BLaER1 treated with 17β-estradiol and CSF1 and Interleukin-3, amounts not matched to agents 10 nM and 100 nM (cell line): ENCODE measurements around the gene BTN1A1.
A peak's percentile ranks its signal among the peaks of the same experiment; 100 is the strongest.
"Not testable (repeated sequence)": the region's sequence is repeated elsewhere in the genome, so short reads cannot be mapped to it uniquely, and the experiment has no call there.

Experiments used
- H3K27ac ChIP-seq, 11 experiments: shearing (Covaris generic); formaldehyde crosslinking; 2 replicates each; pipeline ENCODE4 v1.8.1; 2022
- H3K27me3 ChIP-seq, 11 experiments: shearing (Covaris generic); formaldehyde crosslinking; 2 replicates each; pipeline ENCODE4 v1.8.1; 2022
- H3K36me3 ChIP-seq, 11 experiments: shearing (Covaris generic); formaldehyde crosslinking; 2 replicates each; pipeline ENCODE4 v1.8.1; 2022
- H3K4me1 ChIP-seq, 10 experiments: shearing (Covaris generic); formaldehyde crosslinking; 2 replicates each; pipeline ENCODE4 v1.8.1; 2022
- H3K4me2 ChIP-seq, 11 experiments: shearing (Covaris generic); formaldehyde crosslinking; 2 replicates each; pipeline ENCODE4 v1.8.1; 2022
- H3K4me3 ChIP-seq, 10 experiments: shearing (Covaris generic); formaldehyde crosslinking; 2 replicates each; pipeline ENCODE4 v1.8.1; 2022
- H3K9ac ChIP-seq, 11 experiments: shearing (Covaris generic); formaldehyde crosslinking; 2 replicates each; pipeline ENCODE4 v1.8.1; 2022
- H3K9me3 ChIP-seq, 11 experiments: shearing (Covaris generic); formaldehyde crosslinking; replicated peaks in 1 of 11; 2 replicates each; pipeline ENCODE4 v1.8.1; 2022
- H4K20me1 ChIP-seq, 11 experiments: shearing (Covaris generic); formaldehyde crosslinking; 2 replicates each; pipeline ENCODE4 v1.8.1; 2022
- Cebpa-rat ChIP-seq, 11 experiments: shearing (Covaris generic); IDR thresholded peaks; 2 replicates each; pipeline ENCODE4 v1.8.1; 2022

The BTN1A1 gene

DNA sequence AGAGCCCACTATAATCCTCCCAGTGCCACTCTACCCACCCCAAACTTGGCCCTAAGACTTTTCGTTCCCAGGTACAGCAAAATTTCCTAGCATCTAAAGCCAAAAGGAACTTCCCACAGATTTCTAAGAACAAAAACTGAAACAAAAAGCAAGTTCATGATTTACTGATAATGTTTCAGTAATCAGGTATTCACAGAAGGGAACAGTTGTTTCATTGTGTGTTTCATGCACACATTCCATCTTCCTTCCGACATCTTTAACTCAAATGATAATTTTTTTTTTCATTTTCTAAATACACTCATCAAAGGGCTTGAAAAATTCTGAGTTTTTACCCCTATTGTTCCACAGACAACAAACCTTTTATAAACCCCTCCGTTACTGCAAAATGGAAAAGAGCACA is 6.0 kb upstream of the BTN1A1 start:
- H3K4me3 ChIP-seq: no peak overlapping the region
- no peak overlapping the region for H3K27ac ChIP-seq
- TF ChIP-seq Cebpa-rat (IDR thresholded peaks at IDR 0.05): no peak
- H3K4me1 ChIP-seq: peaks cover 0 to 9% (median 4%) of the 10 kb centered on the region in 10 experiments; a peak in 7 of 20 replicates
- no peaks in the 10 kb centered on the region for H3K36me3 ChIP-seq
- no peaks in the 10 kb centered on the region for H3K27me3 ChIP-seq
- H4K20me1 ChIP-seq: no peaks in the 10 kb centered on the region
- H3K4me2 ChIP-seq: no peak overlapping the region
- no peaks in the 10 kb centered on the region for H3K9me3 ChIP-seq
- H3K9ac ChIP-seq: no peak overlapping the region

DNA sequence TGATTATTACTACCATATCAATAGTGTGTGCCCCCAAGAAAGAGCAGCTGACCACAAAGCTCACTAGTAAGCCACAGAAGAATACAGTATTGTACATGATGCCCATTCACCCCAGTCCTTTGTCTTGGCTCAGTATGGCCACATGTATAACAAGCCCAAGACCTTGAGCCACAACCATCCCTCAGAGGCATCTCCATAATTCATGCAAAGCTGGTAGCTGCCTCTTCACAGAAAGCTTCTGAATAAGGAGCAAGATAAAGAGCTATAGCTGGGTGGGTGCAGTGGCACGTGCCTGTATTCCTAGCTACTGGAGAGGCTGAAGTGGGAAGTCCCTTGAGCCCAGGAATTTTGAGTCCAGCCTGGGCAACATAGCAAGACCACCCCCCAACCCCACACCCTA is 4.8 kb upstream of the BTN1A1 start:
- Histone ChIP-seq H3K4me1 (peaks cover 4 to 11% (median 7%) of the 10 kb centered on the region in 10 experiments; a peak in 13 of 20 replicates), H3K9ac (no peak overlapping the region), H3K4me3 (no peak overlapping the region), H4K20me1 (no peaks in the 10 kb centered on the region), H3K36me3 (no peaks in the 10 kb centered on the region), H3K27ac (no peak overlapping the region), H3K27me3 (no peaks in the 10 kb centered on the region), H3K9me3 (no peaks in the 10 kb centered on the region), H3K4me2 (no peak overlapping the region)
- no peak for TF ChIP-seq Cebpa-rat (IDR thresholded peaks at IDR 0.05)

DNA sequence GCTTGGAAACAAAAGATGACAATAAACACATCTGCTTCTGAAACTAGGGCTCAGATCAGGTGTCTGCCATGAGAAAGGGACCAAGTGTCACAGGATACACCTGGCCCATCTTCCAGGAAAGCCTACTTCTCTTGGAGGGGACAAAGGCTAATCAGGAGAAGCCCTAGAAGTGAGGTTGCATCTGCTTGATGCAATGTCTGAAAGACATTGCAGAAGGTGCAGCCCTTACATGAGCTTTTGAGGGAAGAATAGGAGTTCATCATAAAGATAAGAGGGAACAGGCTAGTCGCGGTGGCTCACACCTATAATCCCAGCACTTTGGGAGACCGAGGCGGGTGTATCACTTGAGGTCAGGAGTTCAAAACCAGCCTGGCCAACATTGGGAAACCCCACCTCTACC is 2.5 kb upstream of the BTN1A1 start:
- peak overlapping the region in 3 of 11 experiments; percentile 1 to 3 (median 2); a peak in 2 of 22 replicates for H3K4me2 ChIP-seq
- no peak overlapping the region for H3K9ac ChIP-seq
- H3K27me3 ChIP-seq: no peaks in the 10 kb centered on the region
- TF ChIP-seq Cebpa-rat (IDR thresholded peaks at IDR 0.05): no peak
- H3K9me3 ChIP-seq: peaks cover 0 to 4% (median 0%) of the 10 kb centered on the region in 11 experiments; a peak in 3 of 22 replicates
- H4K20me1 ChIP-seq: no peaks in the 10 kb centered on the region
- no peaks in the 10 kb centered on the region for H3K36me3 ChIP-seq
- no peak overlapping the region for H3K27ac ChIP-seq
- H3K4me3 ChIP-seq: no peak overlapping the region
- peaks cover 12 to 24% (median 17%) of the 10 kb centered on the region in 10 experiments for H3K4me1 ChIP-seq

DNA sequence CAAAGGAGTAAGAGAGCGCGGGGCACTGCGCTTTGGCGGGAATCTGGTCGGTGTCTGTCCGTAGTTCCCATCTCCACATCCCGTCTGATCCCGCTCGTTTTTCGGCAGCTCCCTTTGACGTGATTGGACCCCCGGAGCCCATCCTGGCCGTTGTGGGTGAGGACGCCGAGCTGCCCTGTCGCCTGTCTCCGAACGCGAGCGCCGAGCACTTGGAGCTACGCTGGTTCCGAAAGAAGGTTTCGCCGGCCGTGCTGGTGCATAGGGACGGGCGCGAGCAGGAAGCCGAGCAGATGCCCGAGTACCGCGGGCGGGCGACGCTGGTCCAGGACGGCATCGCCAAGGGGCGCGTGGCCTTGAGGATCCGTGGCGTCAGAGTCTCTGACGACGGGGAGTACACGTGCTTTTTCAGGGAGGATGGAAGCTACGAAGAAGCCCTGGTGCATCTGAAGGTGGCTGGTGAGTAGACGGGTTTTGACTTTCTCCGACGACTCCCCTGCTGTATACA is 1.4 kb downstream of the BTN1A1 start:
- H3K4me1 ChIP-seq: peaks cover 12 to 25% (median 20%) of the 10 kb centered on the region in 10 experiments
- peak overlapping the region in 5 of 11 experiments; percentile 8 to 64 (median 54); a peak in 2 of 22 replicates for H3K4me2 ChIP-seq
- no peak overlapping the region for H3K27ac ChIP-seq
- H3K27me3 ChIP-seq: no peaks in the 10 kb centered on the region
- peaks cover 0 to 4% (median 0%) of the 10 kb centered on the region in 11 experiments; a peak in 3 of 22 replicates for H3K9me3 ChIP-seq
- H3K9ac ChIP-seq: no peak overlapping the region
- no peak overlapping the region for H3K4me3 ChIP-seq
- H3K36me3 ChIP-seq: no peaks in the 10 kb centered on the region
- no peak for TF ChIP-seq Cebpa-rat (IDR thresholded peaks at IDR 0.05)
- no peaks in the 10 kb centered on the region for H4K20me1 ChIP-seq

DNA sequence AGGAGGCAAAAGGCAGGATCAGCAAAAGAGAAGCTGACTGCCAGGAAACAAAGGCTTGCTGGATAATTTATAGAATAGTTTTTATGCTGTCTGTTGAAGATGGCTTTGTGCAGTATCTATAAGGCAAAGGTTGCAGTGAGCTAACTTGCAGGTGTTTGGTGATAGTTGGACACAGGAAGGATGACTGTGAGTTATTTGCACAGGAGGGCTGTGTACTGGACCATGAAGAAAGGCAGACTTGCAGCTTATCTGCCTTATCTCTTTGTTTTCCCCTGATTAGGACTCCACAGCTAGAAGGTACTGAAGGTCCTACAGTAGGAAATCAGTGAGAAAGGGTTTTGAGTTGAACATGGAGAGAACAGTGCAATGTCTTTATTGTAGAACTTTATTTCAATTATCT is 2.1 kb downstream of the BTN1A1 start:
- H3K4me1 ChIP-seq: peaks cover 11 to 25% (median 19%) of the 10 kb centered on the region in 10 experiments
- no peak overlapping the region for H3K4me3 ChIP-seq
- TF ChIP-seq Cebpa-rat (IDR thresholded peaks at IDR 0.05): no peak
- H3K9me3 ChIP-seq: peaks cover 0 to 4% (median 0%) of the 10 kb centered on the region in 11 experiments; a peak in 3 of 22 replicates
- H3K36me3 ChIP-seq: no peaks in the 10 kb centered on the region
- H3K27me3 ChIP-seq: no peaks in the 10 kb centered on the region
- H3K9ac ChIP-seq: no peak overlapping the region
- no peaks in the 10 kb centered on the region for H4K20me1 ChIP-seq
- no peak overlapping the region for H3K27ac ChIP-seq
- peak overlapping the region in 10 of 11 experiments; percentile 12 to 67 (median 45); a peak in 15 of 22 replicates for H3K4me2 ChIP-seq

DNA sequence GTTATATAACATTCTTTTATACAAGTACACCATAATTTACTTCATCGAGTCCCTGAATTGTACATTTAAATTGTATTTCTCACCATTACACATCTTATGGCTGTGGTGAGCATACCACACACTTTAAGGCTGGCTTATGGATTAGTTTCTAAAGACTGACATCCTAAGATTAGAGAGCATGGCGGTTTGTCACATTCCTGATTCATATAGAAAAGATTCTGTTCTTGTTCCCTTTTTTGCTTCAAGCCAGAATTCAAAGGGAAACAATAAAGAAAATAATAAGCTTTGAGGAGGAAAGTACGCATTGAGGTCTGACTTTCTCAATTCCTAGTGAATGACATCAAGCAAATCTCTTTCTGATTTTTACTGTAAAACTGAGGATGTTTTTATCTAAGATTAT is 2.5 kb downstream of the BTN1A1 start:
- no peak for TF ChIP-seq Cebpa-rat (IDR thresholded peaks at IDR 0.05)
- Histone ChIP-seq H3K4me1 (peaks cover 7 to 22% (median 18%) of the 10 kb centered on the region in 10 experiments), H3K27me3 (no peaks in the 10 kb centered on the region), H3K4me3 (no peak overlapping the region), H3K4me2 (peak overlapping the region in 8 of 11 experiments; percentile 12 to 67 (median 52); a peak in 9 of 22 replicates), H4K20me1 (no peaks in the 10 kb centered on the region), H3K36me3 (no peaks in the 10 kb centered on the region), H3K9me3 (peaks cover 0 to 4% (median 0%) of the 10 kb centered on the region in 11 experiments; a peak in 3 of 22 replicates), H3K9ac (no peak overlapping the region), H3K27ac (no peak overlapping the region)

DNA sequence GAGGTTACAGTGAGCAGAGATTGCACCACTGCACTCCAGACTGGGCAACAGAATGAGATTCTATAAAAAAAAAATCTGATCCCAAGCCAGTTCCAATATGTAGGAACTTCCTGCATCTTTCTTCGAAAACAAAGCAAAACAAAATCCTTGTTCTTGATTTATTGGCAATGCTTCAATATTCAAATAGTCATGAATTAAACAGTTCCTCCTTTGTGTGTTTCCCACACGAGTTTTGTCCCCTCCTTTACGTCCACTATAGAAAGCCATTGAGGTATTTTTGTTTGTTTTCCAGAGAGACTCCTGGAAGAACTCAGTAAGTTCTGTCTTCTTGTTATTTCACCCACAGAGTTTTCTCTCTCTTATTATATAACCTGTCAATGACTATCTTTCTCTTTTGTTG is 7.6 kb downstream of the BTN1A1 start:
- no peak for TF ChIP-seq Cebpa-rat (IDR thresholded peaks at IDR 0.05)
- no peak overlapping the region for H3K27ac ChIP-seq
- peaks cover 0 to 5% (median 2%) of the 10 kb centered on the region in 10 experiments; a peak in 7 of 20 replicates for H3K4me1 ChIP-seq
- no peaks in the 10 kb centered on the region for H3K9me3 ChIP-seq
- H3K27me3 ChIP-seq: no peaks in the 10 kb centered on the region
- H3K4me3 ChIP-seq: no peak overlapping the region
- H3K4me2 ChIP-seq: no peak overlapping the region
- H4K20me1 ChIP-seq: no peaks in the 10 kb centered on the region
- H3K36me3 ChIP-seq: no peaks in the 10 kb centered on the region
- no peak overlapping the region for H3K9ac ChIP-seq

DNA sequence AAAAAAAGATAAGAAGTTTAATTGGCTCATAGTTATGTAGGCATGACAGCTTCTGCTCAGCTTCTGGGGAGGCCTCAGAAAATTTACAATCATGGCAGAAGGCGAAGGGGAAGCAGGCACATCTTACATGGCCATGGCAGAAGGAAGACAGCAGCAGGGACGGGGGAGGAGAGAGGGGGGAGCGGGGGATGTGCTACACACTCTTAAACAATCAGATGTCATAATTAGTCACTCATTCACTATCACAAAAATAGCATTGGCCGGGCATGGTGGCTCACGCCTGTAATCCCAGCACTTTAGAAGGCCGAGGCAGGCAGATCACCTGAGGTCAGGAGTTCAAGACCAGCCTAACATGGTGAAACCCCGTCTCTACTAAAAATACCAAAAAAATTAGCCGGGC is 10.9 kb downstream of the BTN1A1 start:
- not testable (repeated sequence) for H4K20me1 ChIP-seq, H3K4me1 ChIP-seq, H3K9me3 ChIP-seq

DNA sequence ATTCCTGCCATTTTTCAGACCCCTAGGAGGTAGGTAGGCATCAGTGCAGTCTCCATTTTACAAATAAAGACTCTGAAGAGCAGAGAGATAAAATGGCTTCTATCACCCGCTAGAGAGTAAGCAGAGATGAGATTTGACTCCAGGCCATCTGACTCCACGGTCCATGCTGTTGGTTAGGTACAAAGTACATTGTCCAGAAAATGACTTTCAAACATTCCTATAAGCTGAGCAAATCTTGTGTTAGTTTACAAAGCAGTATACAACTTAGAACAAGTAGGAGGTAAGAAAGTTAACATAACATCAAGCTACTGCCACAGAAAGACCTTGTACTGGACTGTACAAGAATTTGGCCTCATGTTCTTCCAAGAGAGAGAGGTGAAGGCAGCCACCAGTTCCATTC is 14.9 kb downstream of the BTN1A1 start:
- no peaks in the 10 kb centered on the region for H4K20me1 ChIP-seq
- H3K4me2 ChIP-seq: no peak overlapping the region
- no peak for TF ChIP-seq Cebpa-rat (IDR thresholded peaks at IDR 0.05)
- no peaks in the 10 kb centered on the region for H3K9me3 ChIP-seq
- H3K27me3 ChIP-seq: no peaks in the 10 kb centered on the region
- H3K4me3 ChIP-seq: no peak overlapping the region
- H3K9ac ChIP-seq: no peak overlapping the region
- H3K4me1 ChIP-seq: peaks cover 0 to 3% (median 1%) of the 10 kb centered on the region in 10 experiments; a peak in 11 of 20 replicates
- no peak overlapping the region for H3K27ac ChIP-seq
- no peaks in the 10 kb centered on the region for H3K36me3 ChIP-seq

More for the DNA sequence above, 10.9 kb downstream of the BTN1A1 start:
- H3K4me3 ChIP-seq, H3K36me3 ChIP-seq, H3K27me3 ChIP-seq, H3K4me2 ChIP-seq, H3K9ac ChIP-seq, H3K27ac ChIP-seq: not testable (repeated sequence)
